H1 (cell line): Measurements from ENCODE around the gene ARHGEF5. TPM values are rescaled to one million over a fixed set of nuclear protein-coding genes. Genes with fewer than 3 reads are reported as not detected.
"Not testable (repeated sequence)": the region's sequence is repeated elsewhere in the genome, so short reads cannot be mapped to it uniquely, and the experiment has no call there.

ENCODE experiments used
- CTCF ChIA-PET: fragments of 300-600 bp; sonication (Branson Sonifier 250); formaldehyde crosslinking; loops from one replicate; lab custom pipeline; 2021; ENCODE audit not compliant: partially characterized antibody; lab: Charles Lee
- POLR2A ChIA-PET: fragments of 300-600 bp; sonication (Branson Sonifier 250); formaldehyde crosslinking; loops from one replicate; lab custom pipeline; 2021; ENCODE audit warnings: inconsistent platforms; ENCODE audit not compliant: partially characterized antibody; lab: Charles Lee
- DNase-seq, 2 experiments: peaks; one replicate each; pipeline versions ENCODE4 v3.0.0 to v3.0.0-alpha.2; 2010 to 2022; ENCODE audit warnings: low spot score in 2 of 2, low read depth in 1 of 2, mixed read lengths in 1 of 2
- FAIRE-seq: peaks from 2 replicates; lab custom pipeline; 2011; peaks lifted over from hg19 to GRCh38; lab: Jason Lieb, UNC
- H2AFZ ChIP-seq: 2 replicates; pipeline ENCODE4 v1.8.1; 2012; ENCODE audit warnings: low read length, inconsistent platforms
- H2AK5ac ChIP-seq: 2 replicates; pipeline ENCODE4 v1.6.1; 2013; ENCODE audit warnings: low read depth, low read length
- H2BK120ac ChIP-seq: replicated peaks from 2 replicates; pipeline ENCODE3; 2013; ENCODE audit warnings: low read depth, low read length, inconsistent platforms
- H2BK12ac ChIP-seq: 2 replicates; pipeline ENCODE4 v1.6.1; 2013; ENCODE audit warnings: low read depth, low read length
- H2BK15ac ChIP-seq: 2 replicates; pipeline ENCODE4 v1.6.1; 2013; ENCODE audit warnings: low read length
- H2BK20ac ChIP-seq: 2 replicates; pipeline ENCODE4 v1.6.1; 2013; ENCODE audit warnings: low read length
- H2BK5ac ChIP-seq: 2 replicates; pipeline ENCODE4 v1.6.1; 2013; ENCODE audit warnings: low read depth, low read length
- H3K14ac ChIP-seq: 2 replicates; pipeline ENCODE4 v1.6.1; 2013; ENCODE audit warnings: inconsistent platforms; ENCODE audit not compliant: insufficient read length
- H3K18ac ChIP-seq: 2 replicates; pipeline ENCODE4 v1.6.1; 2013; ENCODE audit warnings: low read length; ENCODE audit errors: extremely low read depth
- H3K23ac ChIP-seq: 2 replicates; pipeline ENCODE4 v1.6.1; 2013; ENCODE audit warnings: inconsistent platforms; ENCODE audit not compliant: insufficient read length
- H3K23me2 ChIP-seq: 2 replicates; pipeline ENCODE4 v1.6.1; 2013; ENCODE audit warnings: low read depth, low read length
- H3K27ac ChIP-seq: 2 replicates; pipeline ENCODE4 v1.6.1; 2011; ENCODE audit warnings: low read depth, low read length, inconsistent platforms
- H3K27me3 ChIP-seq, 4 experiments: replicated peaks in 1 of 4; 1 replicate in 1 of 4; 2 replicates in 3 of 4; pipeline versions ENCODE4 v1.6.1 to v1.8.1; 2011 to 2013; ENCODE audit warnings: low read length in 3 of 4, mild to moderate bottlenecking in 3 of 4, inconsistent platforms in 2 of 4, mixed read lengths in 2 of 4, moderate library complexity in 1 of 4; ENCODE audit not compliant: control insufficient read depth in 3 of 4, insufficient read depth in 3 of 4; ENCODE audit errors: extremely low read depth in 1 of 4
- H3K36me3 ChIP-seq, 4 experiments: 2 replicates each; pipeline versions ENCODE4 v1.6.1 to v1.8.1; 2011 to 2013; ENCODE audit warnings: mild to moderate bottlenecking in 4 of 4, low read length in 3 of 4, moderate library complexity in 2 of 4, control low read depth in 1 of 4, inconsistent platforms in 1 of 4; ENCODE audit not compliant: insufficient read depth in 4 of 4, control insufficient read depth in 2 of 4
- H3K4ac ChIP-seq: replicated peaks from 2 replicates; pipeline ENCODE3; 2013; ENCODE audit warnings: low read length, low read depth, mixed read lengths, inconsistent platforms; ENCODE audit not compliant: insufficient read length
- H3K4me1 ChIP-seq, 4 experiments: replicated peaks in 1 of 4; 1 replicate in 1 of 4; 2 replicates in 3 of 4; pipeline versions ENCODE4 v1.6.1 to v1.8.1; 2011 to 2013; ENCODE audit warnings: low read length in 3 of 4, inconsistent platforms in 2 of 4, mixed read lengths in 1 of 4; ENCODE audit not compliant: insufficient read depth in 4 of 4, control insufficient read depth in 3 of 4
- H3K4me2 ChIP-seq, 2 experiments: 2 replicates each; pipeline versions ENCODE4 v1.6.1 to v1.8.1; 2011 to 2013; ENCODE audit warnings: low read depth in 2 of 2, low read length in 2 of 2, control low read depth in 1 of 2, inconsistent platforms in 1 of 2, mild to moderate bottlenecking in 1 of 2; ENCODE audit not compliant: insufficient read depth in 1 of 2
- H3K4me3 ChIP-seq, 4 experiments: fragments of 200-600, 300-600 bp in 1 of 4; sonication (generic), shearing (Covaris generic), sonication (Bioruptor Twin) in 1 of 4; 2 replicates each; pipeline versions ENCODE4 v1.5.1 to v1.8.1; 2011 to 2016; ENCODE audit warnings: low read length in 4 of 4, low read depth in 3 of 4, control low read depth in 2 of 4, inconsistent platforms in 2 of 4, mild to moderate bottlenecking in 2 of 4, mixed read lengths in 1 of 4, moderate library complexity in 1 of 4; ENCODE audit not compliant: insufficient read depth in 2 of 4; ENCODE audit errors: extremely low read depth in 1 of 4
- H3K56ac ChIP-seq: replicated peaks from 2 replicates; pipeline ENCODE3; 2013; ENCODE audit warnings: low read depth, mild to moderate bottlenecking, mixed read lengths, low read length, inconsistent platforms; ENCODE audit not compliant: insufficient read length
- H3K79me1 ChIP-seq: 2 replicates; pipeline ENCODE4 v1.6.1; 2013; ENCODE audit warnings: low read depth, low read length, control low read depth
- H3K79me2 ChIP-seq, 2 experiments: 2 replicates each; pipeline versions ENCODE4 v1.6.1 to v1.8.1; 2012 to 2013; ENCODE audit warnings: low read length in 2 of 2, mild to moderate bottlenecking in 2 of 2, inconsistent platforms in 1 of 2; ENCODE audit not compliant: insufficient read depth in 2 of 2, control insufficient read depth in 1 of 2
- H3K9ac ChIP-seq, 4 experiments: replicated peaks in 1 of 4; 1 replicate in 1 of 4; 2 replicates in 3 of 4; pipeline versions ENCODE4 v1.6.1 to v1.8.1; 2011 to 2013; ENCODE audit warnings: low read depth in 3 of 4, low read length in 3 of 4, control low read depth in 2 of 4, mild to moderate bottlenecking in 2 of 4, moderate library complexity in 2 of 4, inconsistent platforms in 1 of 4; ENCODE audit errors: extremely low read depth in 1 of 4
- H3K9me3 ChIP-seq, 2 experiments: 2 replicates each; pipeline versions ENCODE4 v1.6.1 to v1.8.1; 2012 to 2013; ENCODE audit warnings: mild to moderate bottlenecking in 2 of 2, moderate library complexity in 2 of 2, control low read depth in 1 of 2, inconsistent platforms in 1 of 2, low read depth in 1 of 2, low read length in 1 of 2, mixed read lengths in 1 of 2; ENCODE audit not compliant: insufficient read depth in 2 of 2
- H4K20me1 ChIP-seq, 2 experiments: replicated peaks in 1 of 2; 2 replicates each; pipeline versions ENCODE3 to v1.8.1; 2011 to 2013; ENCODE audit warnings: inconsistent platforms in 2 of 2, low read length in 2 of 2, mild to moderate bottlenecking in 1 of 2; ENCODE audit not compliant: insufficient read depth in 2 of 2, control insufficient read depth in 1 of 2
- H4K5ac ChIP-seq: 2 replicates; pipeline ENCODE4 v1.6.1; 2013; ENCODE audit warnings: low read length, low read depth, mixed read lengths, inconsistent platforms; ENCODE audit not compliant: insufficient read length
- H4K8ac ChIP-seq: 2 replicates; pipeline ENCODE4 v1.8.0; 2013; ENCODE audit warnings: mild to moderate bottlenecking, moderate library complexity, low read length, inconsistent platforms; ENCODE audit not compliant: insufficient read depth; ENCODE audit errors: extremely low read depth
- H4K91ac ChIP-seq: replicated peaks from 2 replicates; pipeline ENCODE3; 2013; ENCODE audit warnings: low read length, mixed read lengths, inconsistent platforms; ENCODE audit not compliant: insufficient read length
- WGBS, 2 experiments: shearing (Covaris generic) in 1 of 2; methylation state at CpG; one replicate each; pipeline versions ENCODE4 v1.1.6 to v1.1.7; 2013 to 2015; ENCODE audit warnings: low lambda C conversion rate in 2 of 2, mixed read lengths in 2 of 2, inconsistent platforms in 1 of 2, low coverage in 1 of 2, missing lambda C conversion rate in 1 of 2; ENCODE audit not compliant: insufficient replicate concordance in 2 of 2, insufficient coverage in 1 of 2, insufficient read length in 1 of 2; ENCODE audit errors: extremely low coverage in 1 of 2, missing lambda C conversion rate in 1 of 2; 5-methylcytosine and 5-hydroxymethylcytosine counted together
- polyA plus RNA-seq, 7 experiments: library from polyadenylated mRNA; depleted of rRNA in 3 of 7; stranded (reverse) in 5 of 7; unstranded in 2 of 7; fragments of >200 nt in 5 of 7; fragments of 200-250 nt in 2 of 7; gene quantifications; 1 replicate in 5 of 7; 2 replicates in 1 of 7; 4 replicates in 1 of 7; pipeline versions ENCODE4 v1.2.1 to v1.2.3, GENCODE V29; 2011 to 2013; ENCODE audit warnings: missing spikeins in 2 of 7, mixed read lengths in 2 of 7
- total RNA-seq: library from RNA; stranded (reverse); fragmentation: NEBNext Ultra II Directional; extraction: Animal tissue kit (Norgen Biotek cat#: 25700); gene quantifications from 2 replicates; pipeline ENCODE4 v1.2.1, GENCODE V29; 2021

Gene ARHGEF5
- total and polyA plus RNA-seq, 2 of the 8 experiments (the other 6 are each of a cell fraction or from before 2014, with no cell fraction given), result 12.8 to 34.6 TPM

- H2AK5ac ChIP-seq, H4K20me1 ChIP-seq, H3K18ac ChIP-seq, H3K56ac ChIP-seq, CTCF ChIA-PET, DNase-seq, H3K79me2 ChIP-seq, POLR2A ChIA-PET, H2BK15ac ChIP-seq, H2BK120ac ChIP-seq, H3K9me3 ChIP-seq, H2BK5ac ChIP-seq, H3K4ac ChIP-seq, FAIRE-seq, H2BK20ac ChIP-seq, H3K23me2 ChIP-seq, H3K4me3 ChIP-seq, H3K27me3 ChIP-seq, H3K27ac ChIP-seq, H4K8ac ChIP-seq, H3K79me1 ChIP-seq, H3K23ac ChIP-seq, H3K4me2 ChIP-seq, H3K9ac ChIP-seq, H3K36me3 ChIP-seq, H4K91ac ChIP-seq, H3K14ac ChIP-seq, H2AFZ ChIP-seq, H3K4me1 ChIP-seq, H2BK12ac ChIP-seq, H4K5ac ChIP-seq: not testable (repeated sequence)
- WGBS, 2 experiments, result 85% methylated on average over 4 of the region's 4 CpGs; no CpG with 5 or more reads in 1 of the 2 experiments
Measured at GRCh38 chr7:144418931-144419330, 63.7 kb downstream of the ARHGEF5 start.

- H3K4me3 ChIP-seq, H4K5ac ChIP-seq, H3K23me2 ChIP-seq, H2BK5ac ChIP-seq, H2BK120ac ChIP-seq, H3K23ac ChIP-seq, H3K14ac ChIP-seq, H2BK20ac ChIP-seq, H2AK5ac ChIP-seq, H3K36me3 ChIP-seq, H3K9ac ChIP-seq, H3K79me1 ChIP-seq, H2AFZ ChIP-seq, H3K4me2 ChIP-seq, H2BK15ac ChIP-seq, H3K79me2 ChIP-seq, H3K27me3 ChIP-seq, CTCF ChIA-PET, H4K20me1 ChIP-seq, H4K8ac ChIP-seq, H3K4ac ChIP-seq, H2BK12ac ChIP-seq, H3K18ac ChIP-seq, H4K91ac ChIP-seq, H3K4me1 ChIP-seq, DNase-seq, H3K56ac ChIP-seq, H3K27ac ChIP-seq, FAIRE-seq, POLR2A ChIA-PET: not testable (repeated sequence)
- peaks cover 29 to 40% of the 10 kb centered on the region in 2 experiments for H3K9me3 ChIP-seq
- WGBS, 2 experiments, result 79% methylated on average over 2 of the region's 2 CpGs; no CpG with 5 or more reads in 1 of the 2 experiments
Measured at GRCh38 chr7:144427539-144427938, 72.3 kb downstream of the ARHGEF5 start.
